Activated CD8-positive, alpha-beta memory T cell treated with anti-CD3 and anti-CD28 coated beads for 48 hours (primary cell): Measurements from ENCODE around the gene ABI1.
"Not testable (repeated sequence)": the region's sequence is repeated elsewhere in the genome, so short reads cannot be mapped to it uniquely, and the experiment has no call there.

Source experiments
- DNase-seq, 3 experiments: peaks; one replicate each; pipeline ENCODE4 v3.0.0-alpha.2; 2020; ENCODE audit warnings: low read depth in 2 of 3, low spot score in 2 of 3

The ABI1 gene

GRCh38 chr10:26805567-26806245 lies 55.1 kb downstream of the ABI1 start:
- no peak for DNase-seq

DNA sequence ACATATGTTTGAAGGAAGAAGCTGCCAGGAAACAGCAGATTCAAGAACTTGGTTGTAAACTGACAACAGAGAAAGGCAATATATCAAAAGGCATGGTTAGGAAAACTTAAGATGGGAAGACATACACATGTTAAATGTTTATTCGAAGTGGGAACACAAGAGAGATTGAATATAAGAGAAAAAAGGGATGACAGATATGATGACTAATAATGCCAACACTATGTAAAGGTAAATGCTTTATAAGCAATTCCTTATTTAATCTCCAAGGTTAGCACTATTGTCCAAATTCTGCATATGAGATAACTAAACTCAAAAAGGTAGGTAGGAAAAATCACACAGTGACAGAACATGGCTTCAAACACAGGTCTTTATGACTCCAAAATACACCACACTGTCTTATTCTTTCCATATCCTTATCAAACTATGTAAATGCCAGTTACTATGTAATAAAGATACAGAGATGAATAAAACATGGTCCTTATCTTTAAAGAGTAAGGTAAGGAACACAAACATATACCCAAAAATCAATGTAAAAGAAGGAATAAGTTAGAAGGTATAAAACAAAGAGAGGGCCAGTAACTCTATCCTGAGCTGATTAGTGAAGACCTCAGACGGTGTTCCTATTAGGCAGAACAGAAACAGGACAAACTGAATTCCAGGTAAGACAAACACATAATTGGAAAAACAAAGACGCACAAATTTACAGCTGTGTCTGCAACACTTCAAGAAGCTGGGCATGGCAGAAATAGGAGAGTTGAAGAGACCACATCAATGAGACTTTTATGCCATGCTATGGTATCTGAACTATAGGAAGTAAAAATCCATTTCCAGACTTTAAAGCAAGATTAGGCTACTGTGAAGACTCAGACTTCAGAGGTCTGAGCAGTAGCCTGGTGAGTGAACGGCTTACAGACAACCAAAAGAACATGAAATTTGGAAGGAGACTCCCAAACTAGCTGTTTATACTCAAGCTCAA lies 56.1 kb downstream of the ABI1 start:
- no peak for DNase-seq

- no peak for DNase-seq
Measured at GRCh38 chr10:26803849-26804248, 56.9 kb downstream of the ABI1 start.

DNA sequence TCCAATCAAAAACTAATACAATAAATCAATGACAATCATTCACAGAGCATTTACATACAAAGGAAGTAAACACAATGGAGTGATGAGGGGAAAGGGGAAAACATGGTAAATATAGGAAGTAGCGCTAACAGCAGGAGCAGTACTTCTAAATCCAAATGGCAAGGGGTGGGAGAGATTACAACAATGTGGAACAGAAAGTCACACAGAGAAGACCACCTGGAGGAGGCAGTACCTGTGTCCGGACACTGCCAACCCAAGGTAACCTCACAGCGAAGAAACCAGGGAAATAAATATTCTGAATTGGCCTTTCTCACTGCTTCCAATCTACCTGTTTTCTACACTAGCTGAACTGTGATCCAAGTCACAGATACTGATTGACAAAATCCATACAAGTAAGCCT lies 58.2 kb downstream of the ABI1 start:
- DNase-seq: no peak

- no peak for DNase-seq
Measured at GRCh38 chr10:26801831-26802230, 58.9 kb downstream of the ABI1 start.

DNA sequence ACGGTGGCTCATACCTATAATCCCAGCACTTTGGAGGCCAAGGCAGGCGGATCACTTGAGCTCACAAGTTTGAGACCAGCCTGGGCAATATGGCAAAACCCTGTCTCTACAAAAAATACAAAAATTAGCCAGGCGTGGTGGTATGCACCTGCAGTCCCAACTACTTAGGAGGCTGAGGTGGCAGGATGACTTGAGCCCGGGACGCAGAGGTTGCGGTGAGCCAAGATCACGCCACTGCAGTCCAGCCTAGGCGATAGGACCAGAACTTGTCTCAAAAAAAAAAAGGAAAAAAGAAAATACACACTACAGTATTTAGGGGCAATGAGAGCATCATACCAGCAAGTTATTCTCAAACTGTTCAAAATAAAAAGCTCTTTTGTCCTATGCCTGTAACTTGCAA lies 59.5 kb downstream of the ABI1 start:
- no peak for DNase-seq

DNA sequence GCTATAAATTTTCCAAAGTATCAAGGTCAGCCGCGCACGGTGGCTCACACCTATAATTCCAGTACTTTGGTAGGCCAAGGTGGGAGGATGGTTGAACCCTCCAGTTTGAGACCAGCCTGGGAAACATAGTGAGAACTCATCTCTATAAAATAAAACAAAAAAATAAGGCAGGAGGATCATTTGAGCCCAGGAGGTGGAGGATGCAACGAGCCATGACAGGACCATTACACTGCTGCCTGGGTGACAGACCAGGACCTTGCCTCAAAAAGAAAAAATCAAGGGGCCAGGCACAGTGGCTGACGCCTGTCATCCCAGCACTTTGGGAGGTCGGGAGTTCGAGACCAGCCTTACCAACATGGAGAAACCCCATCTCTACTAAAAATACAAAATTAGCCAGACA lies 60.3 kb downstream of the ABI1 start:
- DNase-seq: no peak

- DNase-seq: no peak
Measured at GRCh38 chr10:26799342-26799741, 61.4 kb downstream of the ABI1 start.

- no peak for DNase-seq
Measured at GRCh38 chr10:26798298-26798697, 62.5 kb downstream of the ABI1 start.

GRCh38 chr10:26797340-26797739 lies 63.4 kb downstream of the ABI1 start:
- no peak for DNase-seq

GRCh38 chr10:26792758-26793495 lies 67.8 kb downstream of the ABI1 start:
- DNase-seq: no peak

- DNase-seq: no peak
Measured at GRCh38 chr10:26790221-26790995, 70.3 kb downstream of the ABI1 start.

DNA sequence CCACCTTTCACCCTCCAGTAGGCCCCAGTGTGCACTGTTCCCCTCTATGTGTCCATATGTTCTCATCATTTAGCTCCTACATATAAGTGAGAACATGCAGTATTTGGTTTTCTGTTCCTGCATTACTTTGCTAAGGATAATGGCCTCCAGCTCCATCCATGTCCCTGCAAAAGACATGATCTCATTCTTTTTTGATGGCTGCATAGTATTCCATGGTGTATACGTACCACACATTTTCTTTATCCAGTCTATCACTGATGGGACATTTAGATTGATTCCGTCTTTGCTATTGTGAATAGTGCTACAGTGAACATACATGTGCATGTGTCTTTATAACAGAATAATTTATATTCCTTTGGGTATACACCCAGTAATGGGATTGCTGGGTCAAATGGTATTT lies 71.0 kb downstream of the ABI1 start:
- not testable (repeated sequence) for DNase-seq

GRCh38 chr10:26787362-26787761 lies 73.4 kb downstream of the ABI1 start:
- no peak for DNase-seq

- no peak for DNase-seq
Measured at GRCh38 chr10:26781797-26782196, 79.0 kb downstream of the ABI1 start.

GRCh38 chr10:26780793-26781601 lies 79.8 kb downstream of the ABI1 start:
- no peak for DNase-seq

GRCh38 chr10:26780106-26780792 lies 80.5 kb downstream of the ABI1 start:
- DNase-seq: no peak

DNA sequence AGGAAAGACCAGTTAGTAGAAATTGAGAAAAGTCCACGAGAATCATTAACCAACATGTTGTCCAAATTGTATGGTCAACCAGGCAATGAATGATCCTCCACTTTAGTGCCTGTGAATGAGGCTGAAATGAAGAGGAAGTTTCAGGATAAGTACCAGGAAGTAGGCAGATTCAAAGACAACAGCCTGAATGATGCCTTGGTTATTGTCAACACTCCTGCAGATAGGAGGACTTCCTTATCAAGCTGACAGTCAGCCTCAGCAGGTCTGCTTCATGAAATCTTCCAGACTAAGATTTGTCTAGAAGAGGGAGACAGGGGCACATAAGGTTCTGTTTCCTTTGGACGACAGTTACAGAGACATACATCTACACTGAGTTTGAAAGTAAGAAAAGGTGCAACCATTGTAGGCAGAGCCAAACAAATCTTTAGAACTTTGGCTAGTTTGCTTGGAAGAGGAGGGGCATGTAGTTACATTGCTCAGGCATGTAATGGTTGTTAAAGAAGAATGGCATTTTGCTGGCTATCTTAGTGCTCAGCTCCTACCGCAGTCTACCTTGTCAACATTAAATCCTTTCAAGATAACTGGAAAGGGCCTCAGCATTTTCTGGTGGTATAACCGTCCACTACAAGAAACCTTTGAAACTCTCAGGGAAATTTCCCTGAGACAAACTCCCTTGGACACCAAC lies 81.4 kb downstream of the ABI1 start:
- DNase-seq: no peak

DNA sequence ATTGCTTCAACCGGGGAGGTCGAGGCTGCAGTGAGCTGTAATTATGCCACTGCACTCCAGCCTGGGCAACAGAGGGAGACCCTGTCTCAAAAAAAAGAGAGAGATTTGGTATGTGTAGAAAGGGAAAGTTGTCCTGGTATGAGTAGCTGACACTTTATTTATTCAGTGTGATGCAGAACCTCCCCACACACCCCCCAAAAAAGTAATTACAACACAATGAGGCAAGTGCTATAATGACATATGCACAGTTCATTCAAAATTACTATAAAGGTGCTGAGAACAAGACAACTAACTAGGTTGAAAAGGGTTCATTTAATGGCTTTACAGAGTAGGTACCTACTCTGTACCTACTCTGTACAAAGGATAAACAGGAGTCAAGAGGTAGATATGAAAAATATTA lies 83.1 kb downstream of the ABI1 start:
- DNase-seq: no peak
